Upper lobe of left lung (tissue), 4 donors: ENCODE measurements around the gene VASH2.

Source experiments
- CTCF ChIP-seq, 6 experiments: fragments of 450-650 bp in 4 of 6; fragments of 200-600 bp in 2 of 6; sonication (generic) in 2 of 6; IDR thresholded peaks; one replicate each; pipeline ENCODE4 v1.5.1; 2016 to 2019; ENCODE audit warnings: antibody characterized with exemption in 6 of 6
- EP300 ChIP-seq, 4 donors: sonication (generic); formaldehyde crosslinking; IDR thresholded peaks; one replicate each; pipeline ENCODE4 v1.5.1; 2017; ENCODE audit warnings: antibody characterized with exemption in 4 of 4, control low read depth in 2 of 4
- POLR2A ChIP-seq, 4 donors: fragments of 450-650 bp; IDR thresholded peaks; one replicate each; pipeline ENCODE4 v1.5.1; 2016 to 2017; ENCODE audit warnings: antibody characterized with exemption in 4 of 4, mild to moderate bottlenecking in 2 of 4

GRCh38 chr1:213019450-213019849, 69.1 kb downstream of the VASH2 start:
- TF ChIP-seq CTCF (IDR thresholded peaks at IDR 0.05) (no peak), POLR2A (IDR thresholded peaks at IDR 0.05) (no peak), EP300 (IDR thresholded peaks at IDR 0.05) (no peak)
